SK-N-SH (cell line): ENCODE measurements around the gene ACVR2B.

Experiments used
- CTCF ChIP-seq: fragments of 200-600 bp; sonication (generic); IDR thresholded peaks from 2 replicates; pipeline ENCODE4 v1.6.1; 2017; ENCODE audit warnings: antibody characterized with exemption, mild to moderate bottlenecking, moderate library complexity
- FOSL2 ChIP-seq: IDR thresholded peaks from 2 replicates; pipeline ENCODE4 v1.4.0; 2012; ENCODE audit warnings: low read depth, mild to moderate bottlenecking, moderate library complexity, borderline replicate concordance
- JUND ChIP-seq: IDR thresholded peaks from 2 replicates; pipeline ENCODE4 v1.4.0; 2012
- MAX ChIP-seq: IDR thresholded peaks from 2 replicates; pipeline ENCODE4 v1.4.0; 2012; ENCODE audit warnings: low read depth
- MXI1 ChIP-seq: IDR thresholded peaks from 2 replicates; pipeline ENCODE4 v1.6.1; 2012; ENCODE audit warnings: mild to moderate bottlenecking, low read depth, low read length, improper control_type of control experiment
- POLR2AphosphoS5 ChIP-seq: IDR thresholded peaks from 2 replicates; pipeline ENCODE4 v1.6.1; 2012; ENCODE audit warnings: low read depth, low read length
- RAD21 ChIP-seq: IDR thresholded peaks from 2 replicates; pipeline ENCODE4 v1.6.1; 2012; ENCODE audit warnings: mild to moderate bottlenecking, low read length
- RFX5 ChIP-seq: IDR thresholded peaks from 2 replicates; pipeline ENCODE4 v1.6.1; 2012; ENCODE audit warnings: mild to moderate bottlenecking, improper control_type of control experiment, low read length
- SMC3 ChIP-seq: IDR thresholded peaks from 2 replicates; pipeline ENCODE4 v1.6.1; 2012; ENCODE audit warnings: low read depth, low read length, improper control_type of control experiment
- USF1 ChIP-seq: IDR thresholded peaks from 2 replicates; pipeline ENCODE4 v1.4.0; 2012; ENCODE audit warnings: low read depth, borderline replicate concordance

GRCh38 chr3:38534180-38534579 is 80.5 kb downstream of the ACVR2B start:
- TF ChIP-seq CTCF, result no peak
- TF ChIP-seq POLR2AphosphoS5, result no peak
- no peak for TF ChIP-seq USF1
- no peak for TF ChIP-seq RAD21
- TF ChIP-seq RFX5, result no peak
- TF ChIP-seq JUND, result no peak
- no peak for TF ChIP-seq SMC3
- TF ChIP-seq MAX, result no peak
- TF ChIP-seq MXI1, result no peak
- no peak for TF ChIP-seq FOSL2
